GM23338 (cell line): Measurements from ENCODE around the gene MBNL1. TPM values are rescaled to one million over a fixed set of nuclear protein-coding genes. Genes with fewer than 3 reads are reported as not detected.

ENCODE experiments used
- ATAC-seq: fragments of 200-7000 bp; cut with Tn5 transposase; 3 replicates; pipeline ENCODE4 v1.9.1; 2020
- DNase-seq: peaks from one replicate; pipeline ENCODE4 v3.0.0-alpha.2; 2015; ENCODE audit warnings: low spot score
- H2AFZ ChIP-seq: fragments of 200-600 bp; sonication (generic); 2 replicates; pipeline ENCODE4 v1.8.0; 2016; ENCODE audit warnings: antibody characterized with exemption, mild to moderate bottlenecking, moderate library complexity
- H3F3A ChIP-seq: fragments of 200-600 bp; sonication (generic); replicated peaks from 2 replicates; pipeline ENCODE4 v1.8.0; 2017; ENCODE audit warnings: antibody characterized with exemption, mixed run types, low read depth
- H3K27ac ChIP-seq: fragments of 200-600 bp; sonication (generic); 2 replicates; pipeline ENCODE4 v1.6.1; 2016; ENCODE audit warnings: low read depth
- H3K27me3 ChIP-seq: fragments of 200-600 bp; sonication (generic); 2 replicates; pipeline ENCODE4 v1.8.0; 2016; ENCODE audit warnings: mild to moderate bottlenecking, mixed run types, moderate library complexity; ENCODE audit not compliant: insufficient read depth
- H3K36me3 ChIP-seq: fragments of 200-600 bp; sonication (generic); 2 replicates; pipeline ENCODE4 v1.8.0; 2016; ENCODE audit warnings: mild to moderate bottlenecking; ENCODE audit not compliant: insufficient read depth
- H3K4me1 ChIP-seq: fragments of 200-600 bp; sonication (generic); 2 replicates; pipeline ENCODE4 v1.8.0; 2016; ENCODE audit warnings: mild to moderate bottlenecking, moderate library complexity; ENCODE audit not compliant: insufficient read depth
- H3K4me2 ChIP-seq: fragments of 200-600 bp; sonication (generic); 2 replicates; pipeline ENCODE4 v1.7.1; 2017; ENCODE audit warnings: mixed run types
- H3K4me3 ChIP-seq: fragments of 200-600 bp; sonication (generic); 2 replicates; pipeline ENCODE4 v1.6.1; 2016; ENCODE audit warnings: mixed run types
- H3K79me2 ChIP-seq: fragments of 200-600 bp; sonication (generic); replicated peaks from 2 replicates; pipeline ENCODE4 v1.8.0; 2017; ENCODE audit warnings: mild to moderate bottlenecking; ENCODE audit not compliant: insufficient read depth
- H3K9me2 ChIP-seq: fragments of 200-600 bp; sonication (generic); 2 replicates; pipeline ENCODE4 v1.8.0; 2017; ENCODE audit not compliant: insufficient read depth
- H4K20me1 ChIP-seq: fragments of 200-600 bp; sonication (generic); replicated peaks from 2 replicates; pipeline ENCODE4 v1.8.0; 2017; ENCODE audit warnings: mild to moderate bottlenecking; ENCODE audit not compliant: insufficient read depth
- H3K27ac Mint-ChIP-seq: 2 replicates; pipeline ENCODE4 v1.8.0; 2020; ENCODE audit warnings: inconsistent platforms, mild to moderate bottlenecking, moderate library complexity, mixed read lengths
- H3K27me3 Mint-ChIP-seq: 3 replicates; pipeline ENCODE4 v1.8.0; 2022; ENCODE audit warnings: low read depth, mild to moderate bottlenecking, moderate library complexity, mixed read lengths, inconsistent platforms; ENCODE audit not compliant: insufficient read depth, poor library complexity
- H3K36me3 Mint-ChIP-seq: 3 replicates; pipeline ENCODE4 v1.8.0; 2021; ENCODE audit warnings: low read depth, mild to moderate bottlenecking, inconsistent platforms, moderate library complexity, mixed read lengths
- H3K4me1 Mint-ChIP-seq: 3 replicates; pipeline ENCODE4 v1.8.0; 2020; ENCODE audit warnings: mild to moderate bottlenecking, inconsistent platforms, mixed read lengths
- H3K4me3 Mint-ChIP-seq: 3 replicates; pipeline ENCODE4 v1.8.0; 2021; ENCODE audit warnings: moderate library complexity, mild to moderate bottlenecking, inconsistent platforms, mixed read lengths
- H3K9me3 Mint-ChIP-seq: 3 replicates; pipeline ENCODE4 v1.8.0; 2020; ENCODE audit warnings: moderate library complexity, mild to moderate bottlenecking, inconsistent platforms, mixed read lengths
- CREB1 ChIP-seq: fragments of 250-450 bp; sonication (Bioruptor Pico); IDR thresholded peaks from 2 replicates; pipeline ENCODE4 v1.5.0; 2020; ENCODE audit warnings: low read depth, mild to moderate bottlenecking, moderate library complexity
- EZH2phosphoT487 ChIP-seq: fragments of 200-600 bp; sonication (generic); IDR thresholded peaks from one replicate; pipeline ENCODE4 v1.8.1; 2018; ENCODE audit warnings: antibody characterized with exemption; ENCODE audit not compliant: unreplicated experiment
- POLR2AphosphoS5 ChIP-seq: IDR thresholded peaks from 2 replicates; pipeline ENCODE4 v1.6.1; 2016; ENCODE audit warnings: antibody characterized with exemption, low read depth
- STAT1 ChIP-seq: IDR thresholded peaks from one replicate; pipeline ENCODE4 v1.6.1; 2016; ENCODE audit warnings: antibody characterized with exemption; ENCODE audit not compliant: unreplicated experiment
- ZNF114 ChIP-seq: fragments of 250-450 bp; sonication (Bioruptor Pico); IDR thresholded peaks from 2 replicates; pipeline ENCODE4 v1.5.0; 2020; ENCODE audit warnings: mild to moderate bottlenecking, moderate library complexity
- ZNF331 ChIP-seq: fragments of 250-450 bp; sonication (Bioruptor Pico); IDR thresholded peaks from 2 replicates; pipeline ENCODE4 v1.5.0; 2020; ENCODE audit warnings: low read depth, mild to moderate bottlenecking, moderate library complexity
- polyA plus RNA-seq: library from polyadenylated mRNA; unstranded; fragments of >200 nt; fragmentation: Nextera tagmentation; extraction: Ambion mirVana; gene quantifications from 2 replicates; pipeline ENCODE4 v1.2.1, GENCODE V29; 2016
- total RNA-seq: library from RNA; depleted of rRNA; stranded (reverse); fragments of >200 nt; shearing (Covaris generic); gene quantifications from 2 replicates; pipeline ENCODE4 v1.2.3, GENCODE V29; 2014
- TF ChIP-seq, protein P1 (sequence below): IDR thresholded peaks from one replicate; pipeline ENCODE4 v1.6.1; 2018; ENCODE audit warnings: antibody characterized with exemption; ENCODE audit not compliant: unreplicated experiment
- TF ChIP-seq, protein P2 (sequence below): IDR thresholded peaks from 2 replicates; pipeline ENCODE4 v1.6.1; 2016; ENCODE audit warnings: antibody characterized with exemption

Gene MBNL1
- total and polyA plus RNA-seq, 2 experiments from 2014 or later = 9.4 to 23.2 TPM

DNA sequence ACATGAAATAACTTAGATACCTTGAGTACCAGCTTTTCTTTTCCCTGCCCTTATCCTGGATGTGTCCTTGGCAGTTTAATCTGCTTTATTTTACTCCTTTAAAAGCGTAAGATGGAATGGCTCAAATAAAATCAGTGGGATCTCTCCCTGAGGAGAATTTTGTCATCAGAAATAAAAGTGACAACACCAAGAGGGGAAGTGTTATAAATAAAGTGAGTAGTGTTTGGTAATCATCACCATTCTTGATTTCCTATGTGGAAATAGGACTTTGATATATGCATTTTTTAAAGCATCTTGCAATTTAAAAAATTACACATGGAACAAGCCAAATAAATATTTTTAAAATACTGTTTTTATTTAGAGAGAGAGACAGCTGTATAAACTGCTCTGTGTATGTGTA lies 76.5 kb downstream of the MBNL1 start:
- TF ChIP-seq STAT1 (no peak), ZNF331 (CRISPR knock-in tag) (no peak), EZH2phosphoT487 (no peak)
- TF ChIP-seq, protein P1, sequence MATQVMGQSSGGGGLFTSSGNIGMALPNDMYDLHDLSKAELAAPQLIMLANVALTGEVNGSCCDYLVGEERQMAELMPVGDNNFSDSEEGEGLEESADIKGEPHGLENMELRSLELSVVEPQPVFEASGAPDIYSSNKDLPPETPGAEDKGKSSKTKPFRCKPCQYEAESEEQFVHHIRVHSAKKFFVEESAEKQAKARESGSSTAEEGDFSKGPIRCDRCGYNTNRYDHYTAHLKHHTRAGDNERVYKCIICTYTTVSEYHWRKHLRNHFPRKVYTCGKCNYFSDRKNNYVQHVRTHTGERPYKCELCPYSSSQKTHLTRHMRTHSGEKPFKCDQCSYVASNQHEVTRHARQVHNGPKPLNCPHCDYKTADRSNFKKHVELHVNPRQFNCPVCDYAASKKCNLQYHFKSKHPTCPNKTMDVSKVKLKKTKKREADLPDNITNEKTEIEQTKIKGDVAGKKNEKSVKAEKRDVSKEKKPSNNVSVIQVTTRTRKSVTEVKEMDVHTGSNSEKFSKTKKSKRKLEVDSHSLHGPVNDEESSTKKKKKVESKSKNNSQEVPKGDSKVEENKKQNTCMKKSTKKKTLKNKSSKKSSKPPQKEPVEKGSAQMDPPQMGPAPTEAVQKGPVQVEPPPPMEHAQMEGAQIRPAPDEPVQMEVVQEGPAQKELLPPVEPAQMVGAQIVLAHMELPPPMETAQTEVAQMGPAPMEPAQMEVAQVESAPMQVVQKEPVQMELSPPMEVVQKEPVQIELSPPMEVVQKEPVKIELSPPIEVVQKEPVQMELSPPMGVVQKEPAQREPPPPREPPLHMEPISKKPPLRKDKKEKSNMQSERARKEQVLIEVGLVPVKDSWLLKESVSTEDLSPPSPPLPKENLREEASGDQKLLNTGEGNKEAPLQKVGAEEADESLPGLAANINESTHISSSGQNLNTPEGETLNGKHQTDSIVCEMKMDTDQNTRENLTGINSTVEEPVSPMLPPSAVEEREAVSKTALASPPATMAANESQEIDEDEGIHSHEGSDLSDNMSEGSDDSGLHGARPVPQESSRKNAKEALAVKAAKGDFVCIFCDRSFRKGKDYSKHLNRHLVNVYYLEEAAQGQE = no peak
- TF ChIP-seq, protein P2, sequence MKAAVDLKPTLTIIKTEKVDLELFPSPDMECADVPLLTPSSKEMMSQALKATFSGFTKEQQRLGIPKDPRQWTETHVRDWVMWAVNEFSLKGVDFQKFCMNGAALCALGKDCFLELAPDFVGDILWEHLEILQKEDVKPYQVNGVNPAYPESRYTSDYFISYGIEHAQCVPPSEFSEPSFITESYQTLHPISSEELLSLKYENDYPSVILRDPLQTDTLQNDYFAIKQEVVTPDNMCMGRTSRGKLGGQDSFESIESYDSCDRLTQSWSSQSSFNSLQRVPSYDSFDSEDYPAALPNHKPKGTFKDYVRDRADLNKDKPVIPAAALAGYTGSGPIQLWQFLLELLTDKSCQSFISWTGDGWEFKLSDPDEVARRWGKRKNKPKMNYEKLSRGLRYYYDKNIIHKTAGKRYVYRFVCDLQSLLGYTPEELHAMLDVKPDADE = no peak

DNA sequence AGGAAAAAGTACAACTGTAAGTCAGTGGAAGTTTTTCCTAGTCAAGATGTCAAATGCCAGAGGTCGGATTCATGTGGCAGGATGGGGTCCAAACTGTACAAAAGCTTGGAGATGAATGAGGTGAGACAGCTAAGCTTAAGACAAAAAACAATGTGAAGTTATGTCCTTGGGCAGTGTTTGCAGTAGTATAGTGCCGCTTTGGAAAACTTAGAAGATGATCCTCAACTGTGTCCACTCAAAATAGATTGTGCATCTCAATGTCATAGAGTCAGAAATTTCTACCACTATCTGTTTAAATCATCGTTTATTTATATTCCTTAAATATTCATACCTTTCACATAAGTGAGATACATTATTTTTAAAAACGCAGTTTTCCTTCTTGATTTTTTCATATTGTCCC lies 77.3 kb downstream of the MBNL1 start:
- Histone ChIP-seq H4K20me1 (no peaks in the 10 kb centered on the region), H2AFZ (no peak overlapping the region), H3K4me2 (no peak overlapping the region), H3K9me2 (no peaks in the 10 kb centered on the region), H3K27me3 (no peaks in the 10 kb centered on the region), H3K4me3 (no peak overlapping the region), H3K79me2 (0 out of 2 replicates have a peak, but pooled peaks cover 5% of the 10 kb centered on the region), H3F3A (no peaks in the 10 kb centered on the region), H3K27ac (no peak overlapping the region), H3K4me1 (no peaks in the 10 kb centered on the region; the same call in 1 of the 2 replicates), H3K36me3 (no peaks in the 10 kb centered on the region)
- Mint-ChIP-seq H3K36me3 (no peaks in the 10 kb centered on the region), H3K27ac (no peak overlapping the region), H3K4me3 (no peak overlapping the region), H3K9me3 (no peaks in the 10 kb centered on the region), H3K27me3 (no peaks in the 10 kb centered on the region), H3K4me1 (peaks cover 10% of the 10 kb centered on the region; the same call in 2 of the 3 replicates)
- DNase-seq = no peak
- no peak for ATAC-seq
- TF ChIP-seq, protein P1 = no peak
- TF ChIP-seq POLR2AphosphoS5 = no peak
- TF ChIP-seq ZNF114 = no peak
- no peak for TF ChIP-seq CREB1

More for the DNA sequence above, 76.5 kb downstream of the MBNL1 start:
- H3K36me3 Mint-ChIP-seq = no peaks in the 10 kb centered on the region
- H3K27me3 Mint-ChIP-seq = no peaks in the 10 kb centered on the region
- Histone ChIP-seq H3K4me3 (no peak overlapping the region), H3K4me1 (no peaks in the 10 kb centered on the region; the same call in 1 of the 2 replicates), H4K20me1 (no peaks in the 10 kb centered on the region), H3K36me3 (no peaks in the 10 kb centered on the region), H2AFZ (no peak overlapping the region), H3K27me3 (no peaks in the 10 kb centered on the region), H3K79me2 (0 out of 2 replicates have a peak, but pooled peaks cover 5% of the 10 kb centered on the region), H3K4me2 (no peak overlapping the region), H3F3A (no peaks in the 10 kb centered on the region), H3K27ac (no peak overlapping the region), H3K9me2 (no peaks in the 10 kb centered on the region)
- no peak overlapping the region for H3K4me3 Mint-ChIP-seq
- no peaks in the 10 kb centered on the region for H3K9me3 Mint-ChIP-seq
- DNase-seq = no peak
- ATAC-seq = no peak
- H3K27ac Mint-ChIP-seq = 0 out of 2 replicates have a peak overlapping the region, but pooled peaks have one; percentile 37
- peaks cover 8% of the 10 kb centered on the region; the same call in 2 of the 3 replicates for H3K4me1 Mint-ChIP-seq
